Activated CD4-positive, alpha-beta T cell treated with anti-CD3 and anti-CD28 coated beads for 36 hours (primary cell): ENCODE measurements around the gene TCF12. TPM values are rescaled to one million over a fixed set of nuclear protein-coding genes. Genes with fewer than 3 reads are reported as not detected.

Source experiments
- ATAC-seq: fragments of 200-7000 bp; cut with Tn5 transposase; one replicate; pipeline ENCODE4 v1.10.0; 2021; ENCODE audit warnings: mild to moderate bottlenecking, moderate library complexity
- CTCF ChIA-PET: fragments of 350-600 bp; sonication (Branson Sonifier 250); formaldehyde crosslinking; loops from one replicate; lab custom pipeline; 2021; ENCODE audit warnings: antibody characterized with exemption; lab: Charles Lee
- POLR2A ChIA-PET: fragments of 350-600 bp; sonication (Branson Sonifier 250); formaldehyde crosslinking; loops from one replicate; lab custom pipeline; 2021; ENCODE audit warnings: antibody characterized with exemption, inconsistent platforms; lab: Charles Lee
- DNase-seq: peaks from one replicate; pipeline ENCODE4 v3.0.0-alpha.2; 2020
- H3K27ac Mint-ChIP-seq: one replicate; pipeline ENCODE4 v1.8.0; 2021; ENCODE audit warnings: mixed read lengths
- H3K27me3 Mint-ChIP-seq: one replicate; pipeline ENCODE4 v1.8.0; 2021; ENCODE audit warnings: mixed read lengths
- H3K36me3 Mint-ChIP-seq: one replicate; pipeline ENCODE4 v1.8.0; 2021; ENCODE audit warnings: low read depth, mixed read lengths
- H3K4me1 Mint-ChIP-seq: one replicate; pipeline ENCODE4 v1.8.0; 2021; ENCODE audit warnings: mixed read lengths
- H3K4me3 Mint-ChIP-seq: one replicate; pipeline ENCODE4 v1.8.0; 2021; ENCODE audit warnings: mild to moderate bottlenecking, moderate library complexity, mixed read lengths
- H3K9me3 Mint-ChIP-seq: one replicate; pipeline ENCODE4 v1.8.0; 2021; ENCODE audit warnings: low read depth, mixed read lengths
- intact Hi-C, 2 experiments: fragments of 100-400 bp; cut with DNase I in 1 of 2; cut with micrococcal nuclease in 1 of 2; formaldehyde crosslinking; loops; one replicate each; pipeline versions ENCODE4 v1.14.2 to v1.15.1; 2022 to 2024; cut with DNase I, micrococcal nuclease
- total RNA-seq, 2 experiments: library from RNA; stranded (reverse); gene quantifications; one replicate each; pipeline ENCODE4 v1.2.3, GENCODE V29; 2021

The TCF12 gene
- total RNA-seq, 2 experiments from 2014 or later, result 61.1 to 74.9 TPM

- no peak for ATAC-seq
- ChIA-PET CTCF (interaction anchor here (0.5 to 1.1 kb wide), 2 partner anchors 249 to 344 kb away, joined by 3 to 4 read pairs; no protein-coding TSS in a partner anchor), POLR2A (no interaction called here)
- no peak overlapping the region for H3K4me3 Mint-ChIP-seq
- DNase-seq, result no peak
- peaks cover 6% of the 10 kb centered on the region for H3K4me1 Mint-ChIP-seq
- intact Hi-C loops, result no loop called here
- H3K27me3 Mint-ChIP-seq, result peaks cover 5% of the 10 kb centered on the region
- H3K9me3 Mint-ChIP-seq, result no peaks in the 10 kb centered on the region
- no peak overlapping the region for H3K27ac Mint-ChIP-seq
- H3K36me3 Mint-ChIP-seq, result no peaks in the 10 kb centered on the region
Measured at GRCh38 chr15:57310876-57311275, 392.4 kb downstream of the TCF12 start.

GRCh38 chr15:57312006-57312317 lies 393.5 kb downstream of the TCF12 start:
- ChIA-PET CTCF (interaction anchor here (1.1 kb wide), 1 partner anchor 248 kb away, joined by 3 read pairs; no protein-coding TSS in a partner anchor), POLR2A (no interaction called here)
- Mint-ChIP-seq H3K36me3 (no peaks in the 10 kb centered on the region), H3K27ac (no peak overlapping the region), H3K27me3 (peaks cover 2% of the 10 kb centered on the region), H3K9me3 (no peaks in the 10 kb centered on the region), H3K4me1 (peaks cover under 1% of the 10 kb centered on the region), H3K4me3 (no peak overlapping the region)
- no peak for ATAC-seq
- intact Hi-C loops, result no loop called here
- DNase-seq, result no peak

GRCh38 chr15:57312318-57313133 lies 394.1 kb downstream of the TCF12 start:
- Mint-ChIP-seq H3K36me3 (no peaks in the 10 kb centered on the region), H3K27me3 (peaks cover 2% of the 10 kb centered on the region), H3K9me3 (no peaks in the 10 kb centered on the region), H3K27ac (no peak overlapping the region), H3K4me3 (no peak overlapping the region), H3K4me1 (no peaks in the 10 kb centered on the region)
- POLR2A ChIA-PET, result no interaction called here
- no peak for ATAC-seq
- intact Hi-C loops, result no loop called here
- CTCF ChIA-PET, result interaction anchor here (0.7 kb wide), 1 partner anchor 827 kb away, joined by 3 read pairs; no protein-coding TSS in a partner anchor
- no peak for DNase-seq

- Mint-ChIP-seq H3K27ac (no peak overlapping the region), H3K36me3 (no peaks in the 10 kb centered on the region), H3K4me3 (no peak overlapping the region), H3K27me3 (peaks cover 2% of the 10 kb centered on the region), H3K4me1 (no peaks in the 10 kb centered on the region), H3K9me3 (no peaks in the 10 kb centered on the region)
- CTCF ChIA-PET, result interaction anchor here (0.7 kb wide), 1 partner anchor 828 kb away, joined by 3 read pairs; no protein-coding TSS in a partner anchor
- POLR2A ChIA-PET, result no interaction called here
- DNase-seq, result no peak
- intact Hi-C loops, result no loop called here
- ATAC-seq, result no peak
Measured at GRCh38 chr15:57313134-57313483, 394.7 kb downstream of the TCF12 start.

- no peak for DNase-seq
- ChIA-PET POLR2A (no interaction called here), CTCF (no interaction called here)
- no peak for ATAC-seq
- Mint-ChIP-seq H3K9me3 (no peaks in the 10 kb centered on the region), H3K4me1 (no peaks in the 10 kb centered on the region), H3K27ac (no peak overlapping the region), H3K4me3 (no peak overlapping the region), H3K36me3 (no peaks in the 10 kb centered on the region), H3K27me3 (peaks cover 2% of the 10 kb centered on the region)
- intact Hi-C loops, result no loop called here
Measured at GRCh38 chr15:57314221-57314620, 395.8 kb downstream of the TCF12 start.

- H3K36me3 Mint-ChIP-seq, result no peaks in the 10 kb centered on the region
- DNase-seq (no peak), ATAC-seq (no peak)
- peaks cover 2% of the 10 kb centered on the region for H3K27me3 Mint-ChIP-seq
- ChIA-PET POLR2A (no interaction called here), CTCF (no interaction called here)
- H3K27ac Mint-ChIP-seq, result no peak overlapping the region
- H3K9me3 Mint-ChIP-seq, result no peaks in the 10 kb centered on the region
- no peak overlapping the region for H3K4me3 Mint-ChIP-seq
- intact Hi-C loops, result no loop called here
- H3K4me1 Mint-ChIP-seq, result no peaks in the 10 kb centered on the region
Measured at GRCh38 chr15:57316451-57316850, 398.0 kb downstream of the TCF12 start.

- no peaks in the 10 kb centered on the region for H3K9me3 Mint-ChIP-seq
- H3K36me3 Mint-ChIP-seq, result no peaks in the 10 kb centered on the region
- CTCF ChIA-PET, result no interaction called here
- no peak for DNase-seq
- ATAC-seq, result no peak
- no peaks in the 10 kb centered on the region for H3K27me3 Mint-ChIP-seq
- intact Hi-C loops, result no loop called here
- H3K4me3 Mint-ChIP-seq, result no peak overlapping the region
- H3K27ac Mint-ChIP-seq, result no peak overlapping the region
- POLR2A ChIA-PET, result no interaction called here
- H3K4me1 Mint-ChIP-seq, result peaks cover 4% of the 10 kb centered on the region
Measured at GRCh38 chr15:57319226-57319918, 400.9 kb downstream of the TCF12 start.

- Mint-ChIP-seq H3K36me3 (no peaks in the 10 kb centered on the region), H3K27ac (no peak overlapping the region), H3K4me3 (no peak overlapping the region), H3K27me3 (no peaks in the 10 kb centered on the region), H3K4me1 (peaks cover 5% of the 10 kb centered on the region), H3K9me3 (no peaks in the 10 kb centered on the region)
- ATAC-seq (no peak), DNase-seq (no peak)
- ChIA-PET CTCF (no interaction called here), POLR2A (no interaction called here)
- intact Hi-C loops, result no loop called here
Measured at GRCh38 chr15:57319919-57320560, 401.6 kb downstream of the TCF12 start.

- DNase-seq, result no peak
- Mint-ChIP-seq H3K9me3 (no peaks in the 10 kb centered on the region), H3K27me3 (no peaks in the 10 kb centered on the region), H3K36me3 (no peaks in the 10 kb centered on the region), H3K4me3 (no peak overlapping the region), H3K27ac (no peak overlapping the region), H3K4me1 (peaks cover 5% of the 10 kb centered on the region)
- ATAC-seq, result no peak
- intact Hi-C loops, result no loop called here
- CTCF ChIA-PET, result no interaction called here
- POLR2A ChIA-PET, result no interaction called here
Measured at GRCh38 chr15:57320631-57321220, 402.3 kb downstream of the TCF12 start.

- no peaks in the 10 kb centered on the region for H3K9me3 Mint-ChIP-seq
- ChIA-PET CTCF (no interaction called here), POLR2A (no interaction called here)
- H3K27me3 Mint-ChIP-seq, result no peaks in the 10 kb centered on the region
- intact Hi-C loops, result no loop called here
- DNase-seq (no peak), ATAC-seq (no peak)
- no peaks in the 10 kb centered on the region for H3K36me3 Mint-ChIP-seq
- H3K4me1 Mint-ChIP-seq, result peaks cover 5% of the 10 kb centered on the region
- no peak overlapping the region for H3K27ac Mint-ChIP-seq
- H3K4me3 Mint-ChIP-seq, result no peak overlapping the region
Measured at GRCh38 chr15:57321485-57321884, 403.0 kb downstream of the TCF12 start.

GRCh38 chr15:57321973-57322601 lies 403.6 kb downstream of the TCF12 start:
- Mint-ChIP-seq H3K36me3 (no peaks in the 10 kb centered on the region), H3K4me1 (peaks cover 5% of the 10 kb centered on the region), H3K27me3 (no peaks in the 10 kb centered on the region), H3K27ac (no peak overlapping the region), H3K9me3 (no peaks in the 10 kb centered on the region), H3K4me3 (no peak overlapping the region)
- DNase-seq (no peak), ATAC-seq (no peak)
- CTCF ChIA-PET, result no interaction called here
- POLR2A ChIA-PET, result interaction anchor here (0.6 kb wide), 1 partner anchor 39 kb away, joined by 11 read pairs; no protein-coding TSS in a partner anchor
- intact Hi-C loops, result no loop called here
